HG02623 (cell line): ENCODE results near the gene PIK3AP1.
"Not testable (repeated sequence)": the region's sequence is repeated elsewhere in the genome, so short reads cannot be mapped to it uniquely, and the experiment has no call there.

Experiments used
- ATAC-seq: cut with Tn5 transposase; IDR thresholded peaks from one replicate; pipeline ENCODE4 v1.9.1; 2021; ENCODE audit warnings: moderate library complexity; ENCODE audit not compliant: unreplicated experiment

The PIK3AP1 gene

DNA sequence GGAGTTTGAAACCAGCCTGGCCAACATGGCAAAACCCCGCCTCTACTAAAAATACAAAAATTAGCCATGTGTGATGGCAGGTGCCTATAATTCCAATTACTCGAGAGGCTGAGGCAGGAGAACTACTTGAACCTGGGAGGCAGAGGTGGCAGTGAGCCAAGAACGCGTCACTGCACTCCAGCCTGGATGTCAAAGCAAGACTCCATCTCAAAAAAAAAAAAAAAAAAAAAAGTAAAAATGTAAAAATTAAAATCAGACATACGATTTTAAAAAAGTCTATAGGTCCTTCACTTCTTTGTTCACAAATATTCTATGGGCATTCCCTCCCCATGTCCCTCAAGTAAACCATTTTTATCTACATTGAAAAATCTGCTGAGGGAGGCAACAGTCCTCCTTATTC lies 171.7 kb downstream of the PIK3AP1 start:
- no peak for ATAC-seq

DNA sequence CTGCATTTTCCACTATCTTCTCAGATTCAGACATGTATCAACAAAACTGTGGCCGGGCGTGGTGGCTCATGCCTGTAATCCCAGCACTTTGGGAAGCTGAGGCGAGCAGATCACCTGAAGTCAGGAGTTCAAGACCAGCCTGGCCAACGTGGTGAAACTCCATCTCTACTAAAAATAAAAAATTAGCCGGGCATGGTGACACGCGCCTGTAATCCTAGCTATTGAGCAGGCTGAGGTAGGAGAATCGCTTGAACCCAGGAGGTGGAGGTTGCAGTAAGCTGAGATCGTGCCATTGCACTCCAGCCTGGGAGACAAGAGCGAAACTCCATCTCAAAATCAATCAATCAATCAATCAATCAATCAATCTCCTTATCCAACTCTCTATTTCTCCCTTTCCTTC lies 174.8 kb downstream of the PIK3AP1 start:
- not testable (repeated sequence) for ATAC-seq
